MM.1S (cell line): ENCODE results near the gene ZBTB37.

Experiments used
- DNase-seq: peaks from one replicate; pipeline ENCODE4 v3.0.0-alpha.2; 2015
- H2AFZ ChIP-seq: fragments of 300-600 bp; sonication (generic); 2 replicates; pipeline ENCODE4 v1.6.0; 2016; ENCODE audit warnings: antibody characterized with exemption, low read length
- H3F3A ChIP-seq: fragments of 300-600 bp; sonication (generic); 2 replicates; pipeline ENCODE4 v1.6.1; 2016; ENCODE audit warnings: mild to moderate bottlenecking, antibody characterized with exemption, low read length, moderate library complexity, mixed read lengths; ENCODE audit not compliant: insufficient read depth
- H3K27ac ChIP-seq: fragments of 300-600 bp; sonication (generic); 2 replicates; pipeline ENCODE4 v1.5.1; 2016; ENCODE audit warnings: mild to moderate bottlenecking, low read length
- H3K27me3 ChIP-seq: fragments of 300-600 bp; sonication (generic); replicated peaks from 2 replicates; pipeline ENCODE4 v1.6.0; 2016; ENCODE audit warnings: low read length; ENCODE audit not compliant: insufficient read depth
- H3K36me3 ChIP-seq: fragments of 300-600 bp; sonication (generic); replicated peaks from 2 replicates; pipeline ENCODE4 v1.6.1; 2016; ENCODE audit warnings: mild to moderate bottlenecking, low read length, mixed read lengths; ENCODE audit not compliant: insufficient read depth
- H3K4me1 ChIP-seq: fragments of 300-600 bp; sonication (generic); 2 replicates; pipeline ENCODE4 v1.6.1; 2016; ENCODE audit warnings: low read length, mixed read lengths
- H3K4me2 ChIP-seq: fragments of 300-600 bp; sonication (generic); 2 replicates; pipeline ENCODE4 v1.6.0; 2016; ENCODE audit warnings: low read depth, low read length
- H3K4me3 ChIP-seq: fragments of 300-600 bp; sonication (generic); 2 replicates; pipeline ENCODE4 v1.5.1; 2016; ENCODE audit warnings: low read length, mixed read lengths
- H3K79me2 ChIP-seq: fragments of 300-600 bp; sonication (generic); 2 replicates; pipeline ENCODE4 v1.6.1; 2016; ENCODE audit warnings: mixed run types, low read length, mixed read lengths
- H3K9ac ChIP-seq: fragments of 300-600 bp; sonication (generic); 2 replicates; pipeline ENCODE4 v1.6.1; 2016; ENCODE audit warnings: low read length, mixed read lengths
- H3K9me2 ChIP-seq: fragments of 300-600 bp; sonication (generic); replicated peaks from 2 replicates; pipeline ENCODE4 v1.6.1; 2016; ENCODE audit warnings: mild to moderate bottlenecking, low read length, mixed read lengths; ENCODE audit not compliant: insufficient read depth
- H3K9me3 ChIP-seq: fragments of 300-600 bp; sonication (generic); replicated peaks from 2 replicates; pipeline ENCODE4 v1.6.1; 2016; ENCODE audit warnings: mild to moderate bottlenecking, low read length, mixed read lengths; ENCODE audit not compliant: insufficient read depth
- H4K20me1 ChIP-seq: fragments of 300-600 bp; sonication (generic); 2 replicates; pipeline ENCODE4 v1.6.1; 2016; ENCODE audit warnings: mild to moderate bottlenecking, low read length, moderate library complexity, mixed read lengths; ENCODE audit not compliant: insufficient read depth
- CTCF ChIP-seq: fragments of 300-600 bp; sonication (generic); IDR thresholded peaks from 2 replicates; pipeline ENCODE4 v1.5.1; 2016; ENCODE audit warnings: antibody characterized with exemption, low read length, mixed read lengths
- EZH2 ChIP-seq: fragments of 300-600 bp; sonication (generic); optimal IDR thresholded peaks from 2 replicates; pipeline ENCODE3; 2017; ENCODE audit warnings: low read depth, mild to moderate bottlenecking, antibody characterized with exemption, low read length, mixed read lengths
- EZH2phosphoT487 ChIP-seq: fragments of 300-600 bp; sonication (generic); IDR thresholded peaks from 2 replicates; pipeline ENCODE4 v1.6.1; 2018; ENCODE audit warnings: antibody characterized with exemption, low read length

ZBTB37 gene

GRCh38 chr1:173946380-173946921 lies 78.3 kb downstream of the ZBTB37 start:
- Histone ChIP-seq H2AFZ (no peak overlapping the region), H3K4me3 (no peak overlapping the region), H3K36me3 (peaks cover 25% of the 10 kb centered on the region; the same call in 1 of the 2 replicates), H3K27me3 (no peaks in the 10 kb centered on the region), H3K9ac (no peak overlapping the region), H3K4me2 (no peak overlapping the region), H3F3A (no peaks in the 10 kb centered on the region), H3K27ac (no peak overlapping the region), H3K79me2 (0 out of 2 replicates have a peak, but pooled peaks cover 3% of the 10 kb centered on the region), H3K4me1 (no peaks in the 10 kb centered on the region), H3K9me2 (no peaks in the 10 kb centered on the region), H3K9me3 (no peaks in the 10 kb centered on the region), H4K20me1 (no peaks in the 10 kb centered on the region)
- no peak for TF ChIP-seq CTCF
- no peak for TF ChIP-seq EZH2phosphoT487
- no peak for TF ChIP-seq EZH2
- no peak for DNase-seq

- Histone ChIP-seq H3K79me2 (no peaks in the 10 kb centered on the region), H3K4me1 (no peaks in the 10 kb centered on the region), H3K27me3 (no peaks in the 10 kb centered on the region), H3K36me3 (peaks cover 26% of the 10 kb centered on the region), H3F3A (no peaks in the 10 kb centered on the region), H3K9me3 (no peaks in the 10 kb centered on the region), H2AFZ (no peak overlapping the region), H3K9ac (no peak overlapping the region), H3K27ac (no peak overlapping the region), H3K9me2 (no peaks in the 10 kb centered on the region), H3K4me3 (no peak overlapping the region), H3K4me2 (no peak overlapping the region), H4K20me1 (no peaks in the 10 kb centered on the region)
- no peak for TF ChIP-seq EZH2phosphoT487
- no peak for TF ChIP-seq EZH2
- TF ChIP-seq CTCF = no peak
- DNase-seq = no peak
These were observed 80.4 kb downstream of the ZBTB37 start for GRCh38 chr1:173948594-173948993.
